ENCODE data around the gene OR52H1.

OR52H1 gene

DNA sequence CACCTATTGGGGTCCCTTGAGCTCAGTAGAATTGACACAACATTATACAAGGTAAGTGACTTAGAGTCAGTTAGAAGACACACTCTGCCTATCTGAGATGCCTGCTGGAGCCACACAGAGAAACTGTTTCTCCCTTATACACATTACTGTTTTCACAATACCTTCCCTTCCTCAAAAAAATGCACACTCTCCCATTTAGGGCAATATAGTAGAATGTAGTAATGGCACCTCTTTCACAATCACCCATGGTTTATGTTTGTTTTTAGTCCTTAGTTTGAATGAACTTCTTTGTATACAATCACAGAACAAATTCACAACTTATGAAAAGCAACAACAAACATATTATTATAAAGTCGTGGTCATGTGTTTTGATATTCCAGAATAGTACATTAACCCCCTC is 14.3 kb downstream of the OR52H1 start:
- Histone ChIP-seq H3K4me3 (ENCODE audit: extremely low read depth, insufficient read depth, low read length, poor library complexity, severe bottlenecking) (no peak overlapping the region), H3K4me1 (ENCODE audit: control insufficient read depth, insufficient read depth, low read length, poor library complexity, severe bottlenecking) (no peaks in the 10 kb centered on the region), H3K36me3 (ENCODE audit: control insufficient read depth, insufficient read depth, low read length) (no peaks in the 10 kb centered on the region), H3K27ac (ENCODE audit: low read depth, low read length, severe bottlenecking) (no peak overlapping the region), H3K9me3 (ENCODE audit: control insufficient read depth, low read length) (no peaks in the 10 kb centered on the region)
- WGBS, 2 experiments (ENCODE audit: insufficient coverage in 2 of 2), result no CpG with 5 or more reads among the region's 1 CpG

DNA sequence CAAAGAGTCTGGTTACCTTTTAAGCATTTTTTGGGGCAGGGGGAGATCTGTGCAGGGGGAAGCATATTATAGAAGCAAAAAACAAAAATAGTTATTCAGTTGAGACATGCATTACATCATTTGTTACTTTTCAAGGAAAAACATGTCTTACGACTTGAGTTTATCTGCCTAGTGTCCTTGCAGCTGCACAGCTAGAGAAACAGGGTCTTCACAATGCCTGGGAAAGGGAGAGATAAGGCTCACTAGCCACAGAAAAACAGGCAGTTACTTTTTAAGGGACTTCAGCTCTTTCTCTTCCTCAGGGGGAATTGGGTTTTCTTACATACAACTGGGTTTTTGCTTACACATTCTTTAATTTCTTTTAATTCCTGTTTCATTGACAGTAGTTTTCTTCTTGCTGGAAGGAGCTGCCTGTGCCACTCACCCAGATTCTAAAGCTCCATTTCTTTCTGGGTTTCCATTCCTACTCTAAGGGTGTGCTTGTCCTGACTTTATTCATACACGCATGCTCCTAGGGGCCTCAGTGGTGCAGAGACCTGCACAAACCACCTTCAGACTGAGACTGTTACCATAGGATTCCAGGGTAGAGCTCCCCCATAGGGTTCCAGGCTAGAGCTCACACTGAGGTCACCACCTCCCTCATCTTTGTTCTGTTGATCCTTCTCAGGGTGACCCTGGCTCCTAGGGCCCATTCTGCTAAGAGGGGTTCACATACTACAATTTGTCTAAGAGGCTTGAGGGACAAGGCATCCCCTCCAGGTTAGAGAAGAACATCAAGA is 17.1 kb downstream of the OR52H1 start:
- Histone ChIP-seq H3K36me3 (ENCODE audit: control insufficient read depth, insufficient read depth, low read length) (no peaks in the 10 kb centered on the region), H3K27ac (ENCODE audit: low read depth, low read length, severe bottlenecking) (no peak overlapping the region), H3K4me3 (ENCODE audit: extremely low read depth, insufficient read depth, low read length, poor library complexity, severe bottlenecking) (no peak overlapping the region), H3K4me1 (ENCODE audit: control insufficient read depth, insufficient read depth, low read length, poor library complexity, severe bottlenecking) (no peaks in the 10 kb centered on the region), H3K9me3 (ENCODE audit: control insufficient read depth, low read length) (no peaks in the 10 kb centered on the region)
- WGBS, 2 experiments (ENCODE audit: insufficient coverage in 2 of 2), result 92 to 94% methylated on average over 2 of the region's 2 CpGs

DNA sequence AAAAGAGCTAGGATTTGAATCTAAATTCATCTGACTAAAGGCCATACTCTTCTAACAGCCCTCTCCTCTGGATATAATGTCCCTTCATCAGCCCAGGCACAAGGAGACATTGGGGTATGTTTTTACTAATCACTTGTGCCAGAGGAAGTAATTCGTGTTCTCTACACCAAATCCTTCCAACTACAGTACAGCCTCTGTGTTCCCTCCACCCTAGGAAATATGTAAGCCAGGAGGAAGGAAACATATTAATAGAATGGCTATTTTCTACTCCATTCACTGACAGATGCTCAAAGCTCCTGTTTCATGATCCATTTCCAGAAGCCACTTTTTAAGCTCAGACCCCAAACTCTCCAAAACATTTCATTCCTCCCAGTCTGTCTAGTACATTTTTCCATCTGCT is 19.8 kb downstream of the OR52H1 start:
- WGBS, 2 experiments (ENCODE audit: insufficient coverage in 2 of 2), result no CpG with 5 or more reads among the region's 1 CpG
- Histone ChIP-seq H3K36me3 (ENCODE audit: control insufficient read depth, insufficient read depth, low read length) (no peaks in the 10 kb centered on the region), H3K4me1 (ENCODE audit: control insufficient read depth, insufficient read depth, low read length, poor library complexity, severe bottlenecking) (no peaks in the 10 kb centered on the region), H3K27ac (ENCODE audit: low read depth, low read length, severe bottlenecking) (no peak overlapping the region), H3K9me3 (ENCODE audit: control insufficient read depth, low read length) (no peaks in the 10 kb centered on the region), H3K4me3 (ENCODE audit: extremely low read depth, insufficient read depth, low read length, poor library complexity, severe bottlenecking) (no peak overlapping the region)

DNA sequence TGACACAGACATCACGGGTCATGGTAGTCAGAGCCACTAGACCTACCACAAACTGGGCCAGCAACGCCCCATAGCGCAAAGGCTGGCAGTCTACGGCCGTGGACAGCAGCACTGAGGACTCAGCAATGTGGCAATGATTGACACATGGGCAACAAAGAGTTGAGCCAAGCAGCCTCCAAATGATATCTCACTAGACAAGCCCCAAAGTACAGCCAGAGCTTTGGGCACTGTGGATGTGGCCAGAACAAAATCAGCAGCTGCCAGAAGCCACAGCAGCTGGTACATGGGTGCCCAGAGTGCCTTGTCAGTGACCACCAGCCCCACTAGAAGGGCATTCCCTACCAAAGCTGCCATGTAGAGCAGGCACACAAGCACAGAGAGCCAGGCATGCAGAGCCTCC is 20.6 kb downstream of the OR52H1 start:
- H3K4me3 ChIP-seq (ENCODE audit: extremely low read depth, insufficient read depth, low read length, poor library complexity, severe bottlenecking), result no peak overlapping the region
- H3K36me3 ChIP-seq (ENCODE audit: control insufficient read depth, insufficient read depth, low read length), result no peaks in the 10 kb centered on the region
- no peak overlapping the region for H3K27ac ChIP-seq (ENCODE audit: low read depth, low read length, severe bottlenecking)
- 93 to 95% methylated on average over 3 to 5 of the region's 5 CpGs for WGBS, 2 experiments (ENCODE audit: insufficient coverage in 2 of 2)
- H3K9me3 ChIP-seq (ENCODE audit: control insufficient read depth, low read length), result no peaks in the 10 kb centered on the region
- H3K4me1 ChIP-seq (ENCODE audit: control insufficient read depth, insufficient read depth, low read length, poor library complexity, severe bottlenecking), result no peaks in the 10 kb centered on the region

DNA sequence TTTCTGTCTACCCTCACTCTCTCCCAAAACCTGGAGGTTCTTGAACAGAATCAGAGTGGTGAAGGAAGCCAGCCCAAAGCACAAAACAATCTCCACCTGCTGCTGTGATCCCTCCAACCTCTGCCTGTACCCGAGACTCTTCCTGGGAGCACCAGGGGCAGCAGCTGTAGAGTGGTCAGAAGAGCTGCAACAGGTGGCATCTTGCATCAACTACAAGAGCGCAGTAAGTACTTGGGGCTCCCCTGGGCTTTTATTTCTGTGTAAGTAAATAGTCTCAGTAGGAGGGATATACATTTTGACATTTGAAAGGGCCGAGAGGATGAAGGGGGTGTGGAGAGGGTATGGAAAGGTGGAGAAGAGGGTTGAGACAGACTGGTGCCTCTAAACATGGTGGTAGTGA is 23.6 kb downstream of the OR52H1 start:
- no peak overlapping the region for H3K4me3 ChIP-seq (ENCODE audit: extremely low read depth, insufficient read depth, low read length, poor library complexity, severe bottlenecking)
- 76 to 79% methylated on average over 2 to 3 of the region's 3 CpGs for WGBS, 2 experiments (ENCODE audit: insufficient coverage in 2 of 2)
- H3K4me1 ChIP-seq (ENCODE audit: control insufficient read depth, insufficient read depth, low read length, poor library complexity, severe bottlenecking), result no peaks in the 10 kb centered on the region

DNA sequence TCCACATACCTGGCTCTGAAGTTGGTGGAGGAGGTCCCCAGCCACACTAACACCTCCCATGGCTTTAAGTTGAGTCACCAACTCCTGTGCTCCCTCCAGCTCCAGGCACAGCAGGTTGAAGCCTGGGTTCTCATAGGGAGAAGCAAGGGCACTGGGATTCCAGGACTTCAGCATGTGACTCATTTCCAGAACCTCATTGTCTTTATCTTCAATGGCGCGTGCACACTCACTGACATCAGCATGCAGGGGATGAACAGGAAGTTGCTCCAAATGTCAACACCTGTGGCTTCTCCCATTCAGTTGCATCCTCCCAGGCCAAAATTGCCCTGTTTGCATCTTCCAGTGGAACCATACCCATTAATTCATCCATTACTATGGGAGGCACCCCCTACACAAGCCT is 26.0 kb downstream of the OR52H1 start:
- Histone ChIP-seq H3K27ac (ENCODE audit: low read depth, low read length, severe bottlenecking) (no peak overlapping the region), H3K4me3 (ENCODE audit: extremely low read depth, insufficient read depth, low read length, poor library complexity, severe bottlenecking) (no peak overlapping the region), H3K9me3 (ENCODE audit: control insufficient read depth, low read length) (no peaks in the 10 kb centered on the region), H3K4me1 (ENCODE audit: control insufficient read depth, insufficient read depth, low read length, poor library complexity, severe bottlenecking) (no peaks in the 10 kb centered on the region), H3K36me3 (ENCODE audit: control insufficient read depth, insufficient read depth, low read length) (no peaks in the 10 kb centered on the region)
- 100% methylated on average over 2 of the region's 2 CpGs for WGBS, 2 experiments (ENCODE audit: insufficient coverage in 2 of 2)

More for the DNA sequence above, 23.6 kb downstream of the OR52H1 start:
- no peaks in the 10 kb centered on the region for H3K36me3 ChIP-seq (ENCODE audit: control insufficient read depth, insufficient read depth, low read length)
- no peaks in the 10 kb centered on the region for H3K9me3 ChIP-seq (ENCODE audit: control insufficient read depth, low read length)
- no peak overlapping the region for H3K27ac ChIP-seq (ENCODE audit: low read depth, low read length, severe bottlenecking)

DNA sequence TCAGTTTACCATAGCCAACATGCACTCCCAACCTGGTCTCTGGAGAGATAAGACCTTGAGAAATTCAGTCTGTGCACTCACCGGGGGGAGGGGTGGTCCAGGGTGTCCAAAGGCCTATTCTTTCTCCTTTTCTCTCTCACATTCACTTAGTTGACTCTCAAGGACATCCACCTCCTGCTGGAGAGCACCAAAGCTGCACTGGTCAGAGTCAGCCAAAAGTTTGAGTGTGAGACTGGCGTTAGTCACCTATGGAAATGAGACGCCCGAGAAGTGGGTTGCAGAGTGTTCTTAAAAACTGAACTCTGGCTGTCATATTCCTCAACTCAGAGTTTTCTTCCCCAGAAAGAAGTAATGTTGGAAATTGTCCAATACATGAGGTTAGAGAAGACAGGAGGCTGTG is 26.8 kb downstream of the OR52H1 start:
- Histone ChIP-seq H3K4me3 (ENCODE audit: extremely low read depth, insufficient read depth, low read length, poor library complexity, severe bottlenecking) (no peak overlapping the region), H3K9me3 (ENCODE audit: control insufficient read depth, low read length) (no peaks in the 10 kb centered on the region), H3K27ac (ENCODE audit: low read depth, low read length, severe bottlenecking) (no peak overlapping the region), H3K4me1 (ENCODE audit: control insufficient read depth, insufficient read depth, low read length, poor library complexity, severe bottlenecking) (no peaks in the 10 kb centered on the region), H3K36me3 (ENCODE audit: control insufficient read depth, insufficient read depth, low read length) (no peaks in the 10 kb centered on the region)
- WGBS, 2 experiments (ENCODE audit: insufficient coverage in 2 of 2), result 100% methylated on average over 2 of the region's 4 CpGs

DNA sequence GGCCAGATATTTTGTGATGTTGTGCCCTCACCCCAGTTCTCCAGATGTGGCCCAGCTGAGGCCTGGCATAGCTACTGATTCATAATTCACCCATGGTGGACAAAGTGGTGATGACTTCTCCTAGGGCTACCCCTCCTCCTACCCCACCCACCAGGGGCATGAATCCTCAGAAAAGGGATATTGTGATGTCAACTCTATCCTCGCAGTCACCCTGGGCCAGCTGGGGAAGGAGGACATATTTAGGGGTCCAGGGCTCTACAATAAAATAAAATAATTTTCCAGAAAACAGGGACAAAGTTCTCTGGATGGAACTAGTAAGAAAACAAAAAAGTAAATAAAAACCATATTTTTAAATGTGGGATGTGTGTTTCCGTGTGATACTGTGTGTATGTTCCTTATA is 31.7 kb downstream of the OR52H1 start, which contains the start of gene UBQLNL:
UBQLNL (minus strand) TSS at position 101 of the 400 bp plus-strand sequence. CDS start 258 bp downstream, outside the sequence.
- H3K36me3 ChIP-seq (ENCODE audit: control insufficient read depth, insufficient read depth, low read length), result no peaks in the 10 kb centered on the region
- H3K9me3 ChIP-seq (ENCODE audit: control insufficient read depth, low read length), result no peaks in the 10 kb centered on the region
- H3K4me3 ChIP-seq (ENCODE audit: extremely low read depth, insufficient read depth, low read length, poor library complexity, severe bottlenecking), result no peak within 1 kb of the TSS
- H3K27ac ChIP-seq (ENCODE audit: low read depth, low read length, severe bottlenecking), result no peak within 1 kb of the TSS
- no CpG with 5 or more reads among the region's 2 CpGs for WGBS, 2 experiments (ENCODE audit: insufficient coverage in 2 of 2)
- no peaks in the 10 kb centered on the region for H3K4me1 ChIP-seq (ENCODE audit: control insufficient read depth, insufficient read depth, low read length, poor library complexity, severe bottlenecking)

DNA sequence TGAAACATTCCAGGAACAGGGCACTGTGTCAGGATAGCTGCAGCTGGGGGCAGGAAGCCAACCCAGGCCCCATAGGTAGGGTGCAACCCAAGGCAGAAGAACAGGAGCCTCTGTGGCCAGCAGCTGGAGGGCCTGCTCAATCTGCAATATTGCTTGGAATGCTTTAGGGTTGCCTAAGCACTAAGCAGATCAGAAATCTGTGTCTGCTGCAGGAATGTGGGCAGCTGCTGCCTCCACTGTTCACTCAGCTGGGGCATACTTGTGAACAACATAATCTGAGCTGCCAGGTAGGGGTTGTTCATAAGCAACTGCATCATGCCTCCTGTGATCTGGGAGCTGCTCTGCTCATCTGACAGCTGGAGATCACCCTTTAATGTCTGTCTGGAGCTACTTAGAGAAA is 33.5 kb downstream of the OR52H1 start:
- Histone ChIP-seq H3K27ac (ENCODE audit: low read depth, low read length, severe bottlenecking) (no peak overlapping the region), H3K9me3 (ENCODE audit: control insufficient read depth, low read length) (no peaks in the 10 kb centered on the region)

DNA sequence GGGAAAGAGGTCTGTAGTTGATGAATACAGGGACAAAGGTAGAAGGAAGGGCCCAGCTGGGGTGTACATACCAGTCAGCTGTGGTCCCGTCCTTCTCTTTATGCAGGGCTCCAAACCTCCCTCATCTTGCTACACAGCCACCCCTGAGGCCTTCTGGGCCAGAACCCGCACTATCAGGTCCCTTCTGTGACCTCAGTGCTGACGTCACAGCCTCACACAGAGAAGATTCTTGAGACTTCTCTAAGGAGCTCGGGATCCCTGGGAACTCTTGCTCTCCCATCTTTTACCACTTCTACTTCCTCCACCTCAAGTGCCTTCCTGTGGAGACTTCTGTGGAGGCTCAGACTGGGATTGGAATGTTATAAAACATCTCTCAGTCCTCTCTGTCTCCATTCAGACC is 38.5 kb downstream of the OR52H1 start, which contains the start of gene UBQLN3:
UBQLN3 (minus strand) TSS at position 155 of the 400 bp plus-strand sequence. CDS start 399 bp downstream, outside the sequence.
- H3K36me3 ChIP-seq (ENCODE audit: control insufficient read depth, insufficient read depth, low read length), result no peaks in the 10 kb centered on the region
- no peak within 1 kb of the TSS for H3K4me3 ChIP-seq (ENCODE audit: extremely low read depth, insufficient read depth, low read length, poor library complexity, severe bottlenecking)
- H3K9me3 ChIP-seq (ENCODE audit: control insufficient read depth, low read length), result no peaks in the 10 kb centered on the region
- H3K27ac ChIP-seq (ENCODE audit: low read depth, low read length, severe bottlenecking), result no peak within 1 kb of the TSS
- 81 to 94% methylated on average over 2 to 3 of the region's 4 CpGs for WGBS, 2 experiments (ENCODE audit: insufficient coverage in 2 of 2)
- no peaks in the 10 kb centered on the region for H3K4me1 ChIP-seq (ENCODE audit: control insufficient read depth, insufficient read depth, low read length, poor library complexity, severe bottlenecking)

More for the DNA sequence above, 33.5 kb downstream of the OR52H1 start:
- Histone ChIP-seq H3K4me1 (ENCODE audit: control insufficient read depth, insufficient read depth, low read length, poor library complexity, severe bottlenecking) (no peaks in the 10 kb centered on the region), H3K4me3 (ENCODE audit: extremely low read depth, insufficient read depth, low read length, poor library complexity, severe bottlenecking) (no peak overlapping the region), H3K36me3 (ENCODE audit: control insufficient read depth, insufficient read depth, low read length) (no peaks in the 10 kb centered on the region)

DNA sequence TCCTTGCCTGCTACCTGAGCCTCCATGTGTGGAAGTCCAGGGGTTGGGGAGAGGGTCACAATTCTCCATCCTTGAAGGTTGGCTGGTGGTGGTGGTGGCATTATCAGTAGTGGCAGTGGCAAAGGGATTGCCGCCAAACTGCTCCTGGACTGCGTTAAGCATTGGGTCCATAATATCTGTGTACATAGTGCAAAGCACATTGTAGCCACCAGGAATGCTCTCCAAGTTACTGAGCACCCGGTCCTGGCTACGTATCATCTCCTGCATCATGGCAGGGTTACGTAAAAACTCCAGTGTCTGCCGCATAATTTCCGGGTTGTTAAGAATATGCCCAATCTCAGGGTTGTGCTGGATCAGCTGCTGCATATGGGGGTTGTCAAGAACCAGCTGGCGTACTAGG is 39.7 kb downstream of the OR52H1 start:
- H3K9me3 ChIP-seq (ENCODE audit: control insufficient read depth, low read length), result no peaks in the 10 kb centered on the region
- H3K4me3 ChIP-seq (ENCODE audit: extremely low read depth, insufficient read depth, low read length, poor library complexity, severe bottlenecking), result no peak overlapping the region
- WGBS, 2 experiments (ENCODE audit: insufficient coverage in 2 of 2), result 94% methylated on average over 7 to 8 of the region's 8 CpGs
- no peaks in the 10 kb centered on the region for H3K36me3 ChIP-seq (ENCODE audit: control insufficient read depth, insufficient read depth, low read length)
- H3K4me1 ChIP-seq (ENCODE audit: control insufficient read depth, insufficient read depth, low read length, poor library complexity, severe bottlenecking), result no peaks in the 10 kb centered on the region
- H3K27ac ChIP-seq (ENCODE audit: low read depth, low read length, severe bottlenecking), result no peak overlapping the region
